BJ (cell line): ENCODE measurements around the gene ATP2A1. TPM values are rescaled to one million over a fixed set of nuclear protein-coding genes. Genes with fewer than 3 reads are reported as not detected.

Experiments
- CTCF ChIA-PET: fragments of 350-600 bp; formaldehyde crosslinking; extraction: SDS; loops from one replicate; lab custom pipeline; 2021; ENCODE audit warnings: antibody characterized with exemption, inconsistent platforms; lab: Yijun Ruan, JAX
- POLR2A ChIA-PET: fragments of 300-600 bp; sonication (Branson Sonifier 250); formaldehyde crosslinking; extraction: SDS; loops from one replicate; lab custom pipeline; 2021; ENCODE audit warnings: antibody characterized with exemption; lab: Charles Lee
- DNase-seq: peaks from one replicate; pipeline ENCODE4 v3.0.0-alpha.2; 2011; ENCODE audit warnings: low read depth
- H3K27me3 ChIP-seq: 2 replicates; pipeline ENCODE4 v1.6.0; 2011; ENCODE audit warnings: low read length; ENCODE audit not compliant: control insufficient read depth, insufficient read depth
- H3K36me3 ChIP-seq: 2 replicates; pipeline ENCODE4 v1.5.1; 2011; ENCODE audit warnings: low read length; ENCODE audit not compliant: control insufficient read depth, insufficient read depth
- H3K4me3 ChIP-seq: 2 replicates; pipeline ENCODE4 v1.5.1; 2011; ENCODE audit warnings: low read depth, mild to moderate bottlenecking, control low read depth, low read length
- CTCF ChIP-seq: IDR thresholded peaks from 2 replicates; pipeline ENCODE4 v1.5.1; 2011; ENCODE audit warnings: low read depth, mild to moderate bottlenecking, control low read depth, inconsistent platforms, low read length, moderate library complexity; ENCODE audit not compliant: insufficient read depth
- polyA plus RNA-seq: library from polyadenylated mRNA; depleted of rRNA; stranded (reverse); fragments of >200 nt; gene quantifications from 2 replicates; pipeline ENCODE4 v1.2.3, GENCODE V29; 2011

The ATP2A1 gene
- polyA plus RNA-seq, 1 experiment, result 0.44 TPM

DNA sequence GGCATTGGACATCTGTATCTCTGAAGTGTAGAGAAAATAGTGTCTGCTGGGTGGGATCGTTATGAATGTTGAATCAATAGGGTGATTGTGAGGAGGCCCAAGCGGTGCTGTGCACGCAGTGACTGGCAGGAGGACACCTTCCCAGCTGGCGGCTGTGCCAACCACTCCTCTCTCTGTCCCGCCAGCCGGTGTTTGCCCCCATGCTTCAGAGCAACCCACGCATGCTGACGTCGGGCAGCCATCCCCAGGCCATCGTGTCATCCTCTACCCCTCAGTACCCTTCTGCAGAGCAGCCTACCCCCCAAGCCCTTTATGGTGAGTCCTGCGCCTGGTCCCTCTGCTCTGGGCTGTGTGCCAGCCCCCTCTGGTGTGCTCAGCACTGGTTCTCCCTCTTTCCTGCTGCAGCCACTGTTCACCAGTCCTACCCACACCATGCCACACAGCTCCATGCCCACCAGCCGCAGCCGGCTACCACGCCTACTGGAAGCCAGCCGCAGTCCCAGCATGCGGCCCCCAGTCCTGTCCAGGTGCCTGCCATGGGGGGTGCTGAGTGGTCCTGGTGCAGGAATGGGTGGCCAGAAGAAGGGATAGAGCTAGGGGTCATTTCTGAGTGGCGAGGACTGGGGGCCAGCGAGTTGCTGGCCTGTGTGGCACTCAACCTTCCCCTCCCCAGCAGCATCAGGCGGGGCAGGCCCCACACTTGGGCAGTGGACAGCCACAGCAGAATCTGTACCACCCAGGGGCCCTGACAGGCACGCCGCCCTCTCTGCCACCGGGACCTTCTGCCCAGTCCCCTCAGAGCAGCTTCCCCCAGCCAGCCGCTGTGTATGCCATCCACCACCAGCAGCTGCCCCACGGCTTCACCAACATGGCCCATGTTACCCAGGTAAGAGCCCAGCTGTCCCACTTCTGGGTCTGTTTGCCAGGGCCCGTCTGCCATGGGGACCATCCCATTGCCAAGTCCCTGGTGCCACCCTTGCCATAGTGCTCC is 43.1 kb upstream of the ATP2A1 start:
- peaks cover 57% of the 10 kb centered on the region for H3K36me3 ChIP-seq
- no peak overlapping the region for H3K4me3 ChIP-seq
- no peak for DNase-seq
- no peaks in the 10 kb centered on the region for H3K27me3 ChIP-seq
- CTCF ChIA-PET, result no interaction called here
- POLR2A ChIA-PET, result no interaction called here
- no peak for TF ChIP-seq CTCF

DNA sequence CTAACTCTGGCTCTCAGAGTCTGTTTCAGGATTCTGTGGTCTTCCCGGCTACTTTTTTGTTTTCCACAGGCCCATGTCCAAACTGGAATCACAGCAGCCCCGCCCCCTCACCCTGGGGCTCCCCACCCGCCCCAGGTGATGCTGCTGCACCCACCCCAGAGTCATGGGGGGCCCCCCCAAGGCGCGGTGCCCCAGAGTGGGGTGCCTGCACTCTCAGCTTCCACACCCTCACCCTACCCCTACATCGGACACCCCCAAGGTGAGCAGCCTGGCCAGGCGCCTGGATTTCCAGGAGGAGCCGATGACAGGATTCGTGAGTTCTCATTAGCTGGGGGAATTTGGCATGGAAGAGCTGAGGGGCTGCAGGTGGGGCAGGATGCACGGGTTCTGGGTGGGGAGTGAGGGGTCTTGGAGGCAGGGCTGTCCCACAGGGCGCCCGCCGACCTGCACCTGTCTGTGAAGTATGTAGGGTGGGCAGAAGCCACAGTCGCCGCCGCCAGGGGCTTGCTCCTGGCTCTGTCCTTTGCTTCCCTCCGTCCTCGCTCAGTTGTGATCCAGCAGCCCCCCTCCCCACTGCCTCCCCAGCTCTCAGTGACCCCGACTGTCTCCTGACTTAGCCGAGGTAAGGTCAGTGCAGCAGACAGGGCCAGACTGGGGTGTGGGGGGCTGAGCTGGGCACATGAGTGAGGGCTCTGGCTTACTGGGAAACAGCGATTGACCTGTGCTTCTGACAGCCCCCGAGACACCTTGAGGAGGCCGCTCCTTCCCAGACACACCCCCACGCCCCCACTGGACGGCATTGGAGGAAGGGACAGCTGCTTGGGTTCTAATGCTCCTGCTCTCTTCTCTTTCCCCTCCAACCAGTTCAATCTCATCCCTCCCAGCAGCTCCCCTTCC is 42.2 kb upstream of the ATP2A1 start:
- no peak overlapping the region for H3K4me3 ChIP-seq
- H3K27me3 ChIP-seq, result no peaks in the 10 kb centered on the region
- CTCF ChIA-PET, result interaction anchor here (1.4 to 2.5 kb wide), 2 partner anchors 10 to 109 kb away, joined by 3 to 9 read pairs; partner anchors contain the start of gene TUFM
- DNase-seq, result no peak
- POLR2A ChIA-PET, result no interaction called here
- peaks cover 50% of the 10 kb centered on the region for H3K36me3 ChIP-seq
- TF ChIP-seq CTCF, result no peak

GRCh38 chr16:28836761-28837064 is 41.6 kb upstream of the ATP2A1 start:
- POLR2A ChIA-PET, result no interaction called here
- peaks cover 48% of the 10 kb centered on the region for H3K36me3 ChIP-seq
- no peaks in the 10 kb centered on the region for H3K27me3 ChIP-seq

DNA sequence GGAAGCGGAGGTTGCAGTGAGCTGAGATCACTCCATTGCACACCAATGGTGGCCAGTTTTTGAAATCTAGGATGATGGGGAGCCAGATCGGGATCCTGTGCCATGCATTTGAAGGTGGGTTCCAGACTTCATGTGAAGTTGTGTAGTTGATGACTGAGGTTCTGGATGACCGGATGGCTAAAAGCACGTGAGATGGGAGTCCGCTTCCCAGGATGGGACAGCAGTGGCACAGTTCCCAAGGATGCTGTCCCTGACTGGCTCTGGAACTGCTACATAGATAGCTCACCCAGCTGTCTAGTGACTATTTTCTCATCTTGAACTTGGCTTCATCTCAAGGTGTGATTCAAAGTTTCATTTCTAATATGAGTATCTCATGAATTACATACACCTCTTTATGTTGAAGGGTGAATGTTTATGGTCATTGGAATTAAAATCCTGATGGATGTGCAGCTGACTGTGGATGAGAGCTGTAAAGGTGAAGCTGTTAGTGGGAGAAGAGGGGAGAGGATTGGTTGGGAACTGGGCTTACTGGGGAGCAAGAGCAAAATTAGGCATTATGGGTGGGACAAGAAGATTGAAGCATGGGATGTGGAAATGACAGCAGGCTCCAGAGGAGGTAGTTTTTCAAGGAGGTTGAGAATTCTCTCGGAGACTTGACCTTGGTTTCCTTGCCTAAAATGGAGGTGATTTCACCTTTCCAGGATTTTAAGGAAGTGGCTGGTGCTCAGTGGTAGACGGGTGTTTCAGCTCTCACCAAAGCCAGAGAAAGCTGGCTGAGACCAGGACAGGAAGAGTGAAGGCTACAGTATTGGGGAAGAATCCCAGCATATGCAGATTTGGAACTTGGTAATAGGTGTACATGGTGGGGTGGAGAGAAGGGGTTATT is 40.4 kb upstream of the ATP2A1 start:
- H3K4me3 ChIP-seq, result no peak overlapping the region
- TF ChIP-seq CTCF, result no peak
- peaks cover 45% of the 10 kb centered on the region for H3K36me3 ChIP-seq
- H3K27me3 ChIP-seq, result no peaks in the 10 kb centered on the region
- POLR2A ChIA-PET, result no interaction called here
- no peak for DNase-seq
- CTCF ChIA-PET, result interaction anchor here (0.6 to 2.5 kb wide), 4 partner anchors 9 to 514 kb away, joined by 3 to 9 read pairs (median 4); partner anchors contain the start of gene TUFM

More at GRCh38 chr16:28836761-28837064, 41.6 kb upstream of the ATP2A1 start:
- DNase-seq, result no peak
- H3K4me3 ChIP-seq, result no peak overlapping the region
- CTCF ChIA-PET, result interaction anchor here (1.4 to 2.5 kb wide), 2 partner anchors 10 to 108 kb away, joined by 3 to 9 read pairs; partner anchors contain the start of gene TUFM
- no peak for TF ChIP-seq CTCF
